SK-N-SH (cell line): ENCODE measurements around the gene TNFAIP8L3. TPM values are rescaled to one million over a fixed set of nuclear protein-coding genes. Genes with fewer than 3 reads are reported as not detected.
A peak's percentile ranks its signal among the peaks of the same experiment; 100 is the strongest.

ENCODE experiments used
- CTCF ChIA-PET: fragments of 300-600, 350-600 bp; formaldehyde crosslinking; extraction: SDS; loops from one replicate; lab custom pipeline; 2021; lab: Yijun Ruan, JAX
- POLR2A ChIA-PET: fragments of 350-600 bp; sonication (Branson Sonifier 250); formaldehyde crosslinking; extraction: SDS; loops from one replicate; lab custom pipeline; 2020; ENCODE audit warnings: antibody characterized with exemption, inconsistent platforms; lab: Yijun Ruan, JAX
- DNase-seq: peaks from one replicate; pipeline ENCODE4 v3.0.0; 2012
- H2AFZ ChIP-seq: fragments of 200-600 bp; sonication (generic); 2 replicates; pipeline ENCODE4 v1.8.1; 2016; ENCODE audit warnings: antibody characterized with exemption, mild to moderate bottlenecking, low read depth
- H3F3A ChIP-seq: fragments of 200-600 bp; sonication (generic); replicated peaks from 2 replicates; pipeline ENCODE3; 2016; ENCODE audit warnings: antibody characterized with exemption, mild to moderate bottlenecking; ENCODE audit not compliant: insufficient read depth
- H3K27ac ChIP-seq, 2 experiments: fragments of 200-500 bp in 1 of 2; fragments of 200-600 bp in 1 of 2; sonication (Bioruptor generic) in 1 of 2; sonication (generic), shearing (Covaris generic) in 1 of 2; 2 replicates each; pipeline versions ENCODE4 v1.5.1 to v1.6.1; 2014 to 2016; ENCODE audit warnings: low read depth in 2 of 2, inconsistent platforms in 1 of 2, low read length in 1 of 2, mild to moderate bottlenecking in 1 of 2, mixed read lengths in 1 of 2
- H3K27me3 ChIP-seq: fragments of 200-600 bp; sonication (generic), shearing (Covaris generic); 2 replicates; pipeline ENCODE4 v1.6.1; 2016; ENCODE audit warnings: mixed run types; ENCODE audit not compliant: insufficient read depth
- H3K36me3 ChIP-seq, 2 experiments: fragments of 200-500 bp in 1 of 2; fragments of 200-600 bp in 1 of 2; sonication (Bioruptor generic) in 1 of 2; sonication (generic) in 1 of 2; replicated peaks in 1 of 2; 2 replicates each; pipeline versions ENCODE3 to v1.5.1; 2014 to 2016; ENCODE audit warnings: low read length in 1 of 2, mild to moderate bottlenecking in 1 of 2; ENCODE audit not compliant: insufficient read depth in 2 of 2, control insufficient read depth in 1 of 2
- H3K4me1 ChIP-seq, 2 experiments: fragments of 200-500 bp in 1 of 2; fragments of 200-600 bp in 1 of 2; sonication (Bioruptor generic) in 1 of 2; sonication (generic), shearing (Covaris generic) in 1 of 2; 2 replicates each; pipeline versions ENCODE4 v1.5.1 to v1.6.1; 2014 to 2016; ENCODE audit warnings: low read depth in 1 of 2, low read length in 1 of 2, mixed run types in 1 of 2; ENCODE audit not compliant: insufficient read depth in 2 of 2, control insufficient read depth in 1 of 2
- H3K4me2 ChIP-seq: fragments of 200-600 bp; sonication (generic), shearing (Covaris generic); 2 replicates; pipeline ENCODE4 v1.6.1; 2017; ENCODE audit warnings: mixed run types
- H3K4me3 ChIP-seq, 2 experiments: fragments of 200-500 bp in 1 of 2; fragments of 200-600 bp in 1 of 2; sonication (Bioruptor generic) in 1 of 2; sonication (generic), shearing (Covaris generic) in 1 of 2; 2 replicates each; pipeline versions ENCODE4 v1.5.1 to v1.8.1; 2014 to 2016; ENCODE audit warnings: low read depth in 2 of 2, inconsistent platforms in 1 of 2, low read length in 1 of 2, mild to moderate bottlenecking in 1 of 2, mixed read lengths in 1 of 2, moderate library complexity in 1 of 2
- H3K79me2 ChIP-seq: fragments of 200-600 bp; sonication (generic); 2 replicates; pipeline ENCODE4 v1.8.1; 2017; ENCODE audit warnings: mild to moderate bottlenecking; ENCODE audit not compliant: insufficient read depth
- H3K9ac ChIP-seq: fragments of 200-600 bp; sonication (generic); 2 replicates; pipeline ENCODE4 v1.6.1; 2017; ENCODE audit warnings: mixed run types
- H3K9me2 ChIP-seq: fragments of 200-600 bp; sonication (generic); 2 replicates; pipeline ENCODE4 v1.6.1; 2017; ENCODE audit warnings: mixed run types
- H3K9me3 ChIP-seq: fragments of 200-600 bp; sonication (generic); 2 replicates; pipeline ENCODE4 v1.6.1; 2017; ENCODE audit warnings: mixed run types, mild to moderate bottlenecking, moderate library complexity
- H4K20me1 ChIP-seq: fragments of 200-600 bp; sonication (generic); 2 replicates; pipeline ENCODE4 v1.6.1; 2017; ENCODE audit warnings: mild to moderate bottlenecking, mixed run types; ENCODE audit not compliant: insufficient read depth
- ELF1 ChIP-seq: IDR thresholded peaks from 2 replicates; pipeline ENCODE4 v1.4.0; 2012
- FOSL2 ChIP-seq: IDR thresholded peaks from 2 replicates; pipeline ENCODE4 v1.4.0; 2012; ENCODE audit warnings: low read depth, mild to moderate bottlenecking, moderate library complexity, borderline replicate concordance
- FOXM1 ChIP-seq: IDR thresholded peaks from 2 replicates; pipeline ENCODE4 v1.4.0; 2012; ENCODE audit warnings: low read depth, mild to moderate bottlenecking
- GABPA ChIP-seq: IDR thresholded peaks from 2 replicates; pipeline ENCODE4 v1.4.0; 2012; ENCODE audit warnings: low read depth, mild to moderate bottlenecking
- MEF2A ChIP-seq: IDR thresholded peaks from 2 replicates; pipeline ENCODE4 v1.4.0; 2012; ENCODE audit warnings: low read depth, borderline replicate concordance
- POLR2AphosphoS5 ChIP-seq: IDR thresholded peaks from 2 replicates; pipeline ENCODE4 v1.6.1; 2012; ENCODE audit warnings: low read depth, low read length
- RAD21 ChIP-seq: IDR thresholded peaks from 2 replicates; pipeline ENCODE4 v1.6.1; 2012; ENCODE audit warnings: mild to moderate bottlenecking, low read length
- RCOR1 ChIP-seq: fragments of 150-350 bp; IDR thresholded peaks from 2 replicates; pipeline ENCODE4 v1.6.1; 2017; ENCODE audit warnings: antibody characterized with exemption, low read length
- RFX5 ChIP-seq: IDR thresholded peaks from 2 replicates; pipeline ENCODE4 v1.6.1; 2012; ENCODE audit warnings: mild to moderate bottlenecking, improper control_type of control experiment, low read length
- RXRA ChIP-seq: IDR thresholded peaks from 2 replicates; pipeline ENCODE4 v1.4.0; 2012; ENCODE audit warnings: low read depth, mild to moderate bottlenecking, borderline replicate concordance
- SMC3 ChIP-seq: IDR thresholded peaks from 2 replicates; pipeline ENCODE4 v1.6.1; 2012; ENCODE audit warnings: low read depth, low read length, improper control_type of control experiment
- TAF1 ChIP-seq: IDR thresholded peaks from 2 replicates; pipeline ENCODE4 v1.6.1; 2012; ENCODE audit warnings: low read depth, mild to moderate bottlenecking, low read length, moderate library complexity, borderline replicate concordance
- TCF12 ChIP-seq: IDR thresholded peaks from 2 replicates; pipeline ENCODE4 v1.4.0; 2012
- TEAD4 ChIP-seq: IDR thresholded peaks from 2 replicates; pipeline ENCODE4 v1.4.0; 2012; ENCODE audit warnings: mild to moderate bottlenecking, borderline replicate concordance; ENCODE audit not compliant: insufficient read depth
- YY1 ChIP-seq: IDR thresholded peaks from 2 replicates; pipeline ENCODE4 v1.4.0; 2012; ENCODE audit warnings: low read depth, mild to moderate bottlenecking
- WGBS: methylation state at CpG from one replicate; pipeline ENCODE4 v1.1.6; 2017; ENCODE audit warnings: low lambda C conversion rate; 5-methylcytosine and 5-hydroxymethylcytosine counted together
- polyA plus RNA-seq, 3 experiments: library from polyadenylated mRNA; depleted of rRNA; stranded (reverse); fragments of >200 nt; gene quantifications; 2 replicates each; pipeline ENCODE4 v1.2.3, GENCODE V29; 2012
- TF ChIP-seq, protein P1 (sequence below): fragments of 150-350 bp; IDR thresholded peaks from 2 replicates; pipeline ENCODE4 v1.6.1; 2016; ENCODE audit warnings: mild to moderate bottlenecking, low read depth, low read length
- TF ChIP-seq, protein P2 (sequence below): fragments of 200-600 bp; sonication (generic); IDR thresholded peaks from 2 replicates; pipeline ENCODE4 v1.6.1; 2017; ENCODE audit warnings: antibody characterized with exemption, mild to moderate bottlenecking, moderate library complexity
- TF ChIP-seq, protein P3 (sequence below): IDR thresholded peaks from 2 replicates; pipeline ENCODE4 v1.4.0; 2012; ENCODE audit warnings: low read depth, borderline replicate concordance

The TNFAIP8L3 gene
- polyA plus RNA-seq, 1 of the 3 experiments (the other 2 are of a cell fraction), result 0.08 TPM

DNA sequence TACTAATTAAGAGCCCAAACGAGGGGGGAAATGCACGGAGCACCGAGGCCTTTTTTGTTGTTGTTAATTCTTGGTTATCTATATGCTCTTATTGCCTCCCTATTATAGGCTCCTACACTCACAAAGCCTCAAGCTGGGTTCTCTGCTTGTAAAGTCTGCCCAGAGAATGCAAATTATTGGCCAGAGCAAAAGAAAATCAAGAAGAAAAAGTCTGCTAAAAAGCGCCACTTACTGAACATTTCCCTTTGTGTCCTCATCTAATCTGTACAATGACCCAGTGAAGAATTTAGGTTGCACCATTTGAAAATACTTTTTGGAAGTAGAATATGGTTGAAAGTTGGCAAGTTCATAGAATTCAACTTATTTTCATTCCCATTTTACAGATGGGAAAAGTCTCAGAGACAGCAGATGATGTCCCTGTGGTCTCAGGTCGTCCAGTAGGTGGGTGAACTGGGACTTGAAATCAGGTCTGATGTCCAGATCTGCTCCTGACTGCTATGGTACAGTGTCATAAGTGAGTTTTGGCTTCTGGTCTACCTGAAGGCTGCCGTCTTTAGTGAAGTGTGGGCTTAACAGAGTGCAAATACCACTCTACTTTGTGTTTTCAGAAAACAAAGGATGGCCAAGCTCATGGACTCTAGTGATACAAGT, 1.1 kb upstream of the TNFAIP8L3 start:
- DNase-seq, result no peak
- WGBS, result 39% methylated on average over 6 of the region's 6 CpGs
- Histone ChIP-seq H3K9me2 (no peaks in the 10 kb centered on the region), H3K27me3 (peaks cover 5% of the 10 kb centered on the region; the same call in 1 of the 2 replicates), H3F3A (peaks cover 12% of the 10 kb centered on the region), H4K20me1 (no peaks in the 10 kb centered on the region), H3K36me3 (no peaks in the 10 kb centered on the region)
- TF ChIP-seq FOSL2 (no peak), RCOR1 (no peak), YY1 (no peak), SMC3 (no peak), RFX5 (no peak), POLR2AphosphoS5 (no peak), MEF2A (no peak), RXRA (no peak), FOXM1 (no peak), TCF12 (no peak), GABPA (no peak), RAD21 (no peak), TAF1 (no peak), TEAD4 (no peak), ELF1 (no peak)
- TF ChIP-seq, protein P1, sequence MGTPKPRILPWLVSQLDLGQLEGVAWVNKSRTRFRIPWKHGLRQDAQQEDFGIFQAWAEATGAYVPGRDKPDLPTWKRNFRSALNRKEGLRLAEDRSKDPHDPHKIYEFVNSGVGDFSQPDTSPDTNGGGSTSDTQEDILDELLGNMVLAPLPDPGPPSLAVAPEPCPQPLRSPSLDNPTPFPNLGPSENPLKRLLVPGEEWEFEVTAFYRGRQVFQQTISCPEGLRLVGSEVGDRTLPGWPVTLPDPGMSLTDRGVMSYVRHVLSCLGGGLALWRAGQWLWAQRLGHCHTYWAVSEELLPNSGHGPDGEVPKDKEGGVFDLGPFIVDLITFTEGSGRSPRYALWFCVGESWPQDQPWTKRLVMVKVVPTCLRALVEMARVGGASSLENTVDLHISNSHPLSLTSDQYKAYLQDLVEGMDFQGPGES, result no peak
- TF ChIP-seq, protein P2, sequence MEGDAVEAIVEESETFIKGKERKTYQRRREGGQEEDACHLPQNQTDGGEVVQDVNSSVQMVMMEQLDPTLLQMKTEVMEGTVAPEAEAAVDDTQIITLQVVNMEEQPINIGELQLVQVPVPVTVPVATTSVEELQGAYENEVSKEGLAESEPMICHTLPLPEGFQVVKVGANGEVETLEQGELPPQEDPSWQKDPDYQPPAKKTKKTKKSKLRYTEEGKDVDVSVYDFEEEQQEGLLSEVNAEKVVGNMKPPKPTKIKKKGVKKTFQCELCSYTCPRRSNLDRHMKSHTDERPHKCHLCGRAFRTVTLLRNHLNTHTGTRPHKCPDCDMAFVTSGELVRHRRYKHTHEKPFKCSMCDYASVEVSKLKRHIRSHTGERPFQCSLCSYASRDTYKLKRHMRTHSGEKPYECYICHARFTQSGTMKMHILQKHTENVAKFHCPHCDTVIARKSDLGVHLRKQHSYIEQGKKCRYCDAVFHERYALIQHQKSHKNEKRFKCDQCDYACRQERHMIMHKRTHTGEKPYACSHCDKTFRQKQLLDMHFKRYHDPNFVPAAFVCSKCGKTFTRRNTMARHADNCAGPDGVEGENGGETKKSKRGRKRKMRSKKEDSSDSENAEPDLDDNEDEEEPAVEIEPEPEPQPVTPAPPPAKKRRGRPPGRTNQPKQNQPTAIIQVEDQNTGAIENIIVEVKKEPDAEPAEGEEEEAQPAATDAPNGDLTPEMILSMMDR, result no peak
- TF ChIP-seq, protein P3, sequence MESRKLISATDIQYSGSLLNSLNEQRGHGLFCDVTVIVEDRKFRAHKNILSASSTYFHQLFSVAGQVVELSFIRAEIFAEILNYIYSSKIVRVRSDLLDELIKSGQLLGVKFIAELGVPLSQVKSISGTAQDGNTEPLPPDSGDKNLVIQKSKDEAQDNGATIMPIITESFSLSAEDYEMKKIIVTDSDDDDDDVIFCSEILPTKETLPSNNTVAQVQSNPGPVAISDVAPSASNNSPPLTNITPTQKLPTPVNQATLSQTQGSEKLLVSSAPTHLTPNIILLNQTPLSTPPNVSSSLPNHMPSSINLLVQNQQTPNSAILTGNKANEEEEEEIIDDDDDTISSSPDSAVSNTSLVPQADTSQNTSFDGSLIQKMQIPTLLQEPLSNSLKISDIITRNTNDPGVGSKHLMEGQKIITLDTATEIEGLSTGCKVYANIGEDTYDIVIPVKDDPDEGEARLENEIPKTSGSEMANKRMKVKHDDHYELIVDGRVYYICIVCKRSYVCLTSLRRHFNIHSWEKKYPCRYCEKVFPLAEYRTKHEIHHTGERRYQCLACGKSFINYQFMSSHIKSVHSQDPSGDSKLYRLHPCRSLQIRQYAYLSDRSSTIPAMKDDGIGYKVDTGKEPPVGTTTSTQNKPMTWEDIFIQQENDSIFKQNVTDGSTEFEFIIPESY, result no peak
- TF ChIP-seq, all 33 proteins: peak for 0
- Histone ChIP-seq H3K4me3 (no peak overlapping the region), H3K4me1 (peaks cover 3 to 8% of the 10 kb centered on the region in 2 experiments; a peak in 1 of 4 replicates), H3K79me2 (no peaks in the 10 kb centered on the region), H3K9ac (no peak overlapping the region), H2AFZ (no peak overlapping the region), H3K9me3 (no peaks in the 10 kb centered on the region), H3K4me2 (peak overlapping the region; percentile 77), H3K27ac (no peak overlapping the region)
- CTCF ChIA-PET, result interaction anchor here (0.7 to 1.5 kb wide), 3 partner anchors 13 to 37 kb away, joined by 3 to 5 read pairs (median 3); no protein-coding TSS in a partner anchor
- POLR2A ChIA-PET, result no interaction called here
